Mesenchymal stem cell (in vitro differentiated cells and primary cell): ENCODE results near the gene C3orf20.

Experiments
- DNase-seq: peaks from one replicate; pipeline ENCODE4 v3.0.0-alpha.2; 2013
- H2AFZ ChIP-seq: one replicate; pipeline ENCODE4 v1.6.1; 2013; ENCODE audit warnings: low read depth, mild to moderate bottlenecking, control low read depth, inconsistent platforms, low read length, moderate library complexity
- H2AK5ac ChIP-seq: 2 replicates; pipeline ENCODE4 v1.6.1; 2013; ENCODE audit warnings: low read length, moderate library complexity, mild to moderate bottlenecking, inconsistent platforms; ENCODE audit not compliant: severe bottlenecking
- H2BK120ac ChIP-seq: one replicate; pipeline ENCODE4 v1.6.1; 2013; ENCODE audit warnings: low read depth, mild to moderate bottlenecking, inconsistent platforms, low read length, moderate library complexity
- H2BK12ac ChIP-seq, 2 experiments: one replicate each; pipeline ENCODE4 v1.6.1; 2013; ENCODE audit warnings: inconsistent platforms in 2 of 2, low read length in 2 of 2, mild to moderate bottlenecking in 2 of 2, moderate library complexity in 2 of 2, control low read depth in 1 of 2
- H2BK15ac ChIP-seq: one replicate; pipeline ENCODE4 v1.6.1; 2013; ENCODE audit warnings: mild to moderate bottlenecking, low read depth, inconsistent platforms; ENCODE audit not compliant: poor library complexity, severe bottlenecking
- H2BK5ac ChIP-seq: 2 replicates; pipeline ENCODE4 v1.6.1; 2013; ENCODE audit warnings: low read depth, mild to moderate bottlenecking, low read length, control low read depth, inconsistent platforms; ENCODE audit not compliant: poor library complexity, severe bottlenecking
- H3K14ac ChIP-seq, 2 experiments: one replicate each; pipeline ENCODE4 v1.6.1; 2013; ENCODE audit warnings: inconsistent platforms in 2 of 2, low read length in 2 of 2, control low read depth in 1 of 2, mild to moderate bottlenecking in 1 of 2, moderate library complexity in 1 of 2
- H3K18ac ChIP-seq, 2 experiments: one replicate each; pipeline ENCODE4 v1.6.1; 2013; ENCODE audit warnings: inconsistent platforms in 2 of 2, low read length in 2 of 2, control low read depth in 1 of 2, low read depth in 1 of 2, mild to moderate bottlenecking in 1 of 2
- H3K23ac ChIP-seq, 2 experiments: one replicate each; pipeline ENCODE4 v1.6.1; 2013; ENCODE audit warnings: inconsistent platforms in 2 of 2, low read length in 2 of 2, mild to moderate bottlenecking in 2 of 2, moderate library complexity in 2 of 2, control low read depth in 1 of 2
- H3K27ac ChIP-seq: 2 replicates; pipeline ENCODE4 v1.5.1; 2013; ENCODE audit warnings: mild to moderate bottlenecking, moderate library complexity, low read length, control low read depth, inconsistent platforms; ENCODE audit not compliant: poor library complexity, severe bottlenecking
- H3K27me3 ChIP-seq, 2 experiments: 2 replicates each; pipeline versions ENCODE4 v1.6.1 to v1.7.0; 2013; ENCODE audit warnings: low read length in 2 of 2, mild to moderate bottlenecking in 2 of 2, moderate library complexity in 2 of 2, control low read depth in 1 of 2, inconsistent platforms in 1 of 2; ENCODE audit not compliant: control insufficient read depth in 1 of 2, insufficient read depth in 1 of 2
- H3K36me3 ChIP-seq, 2 experiments: 2 replicates each; pipeline versions ENCODE4 v1.6.1 to v1.7.0; 2013; ENCODE audit warnings: low read length in 2 of 2, control low read depth in 1 of 2, inconsistent platforms in 1 of 2, low read depth in 1 of 2, mild to moderate bottlenecking in 1 of 2; ENCODE audit not compliant: insufficient read depth in 2 of 2, control insufficient read depth in 1 of 2
- H3K4ac ChIP-seq, 2 experiments: one replicate each; pipeline ENCODE4 v1.6.1; 2013; ENCODE audit warnings: inconsistent platforms in 2 of 2, low read length in 2 of 2, mild to moderate bottlenecking in 2 of 2, moderate library complexity in 2 of 2, control low read depth in 1 of 2, low read depth in 1 of 2
- H3K4me1 ChIP-seq: 2 replicates; pipeline ENCODE4 v1.6.1; 2013; ENCODE audit warnings: low read depth, low read length, control low read depth; ENCODE audit not compliant: control insufficient read depth, insufficient read depth
- H3K4me2 ChIP-seq: 2 replicates; pipeline ENCODE4 v1.6.1; 2013; ENCODE audit warnings: low read length, mild to moderate bottlenecking, inconsistent platforms; ENCODE audit not compliant: poor library complexity, severe bottlenecking
- H3K4me3 ChIP-seq, 2 experiments: 2 replicates each; pipeline versions ENCODE4 v1.5.1 to v1.7.0; 2013; ENCODE audit warnings: low read length in 2 of 2, mild to moderate bottlenecking in 2 of 2, control low read depth in 1 of 2, low read depth in 1 of 2; ENCODE audit not compliant: insufficient read depth in 1 of 2
- H3K79me1 ChIP-seq: replicated peaks from 2 replicates; pipeline ENCODE4 v1.6.1; 2013; ENCODE audit warnings: mild to moderate bottlenecking, control low read depth, low read length, inconsistent platforms; ENCODE audit not compliant: poor library complexity, severe bottlenecking
- H3K9ac ChIP-seq: 2 replicates; pipeline ENCODE4 v1.7.0; 2013; ENCODE audit warnings: mild to moderate bottlenecking, low read length, moderate library complexity
- H3K9me3 ChIP-seq: 2 replicates; pipeline ENCODE4 v1.7.0; 2013; ENCODE audit warnings: mild to moderate bottlenecking, low read length; ENCODE audit not compliant: control insufficient read depth
- H4K8ac ChIP-seq: one replicate; pipeline ENCODE4 v1.6.1; 2013; ENCODE audit warnings: inconsistent platforms, mild to moderate bottlenecking, low read length, moderate library complexity
- H4K91ac ChIP-seq: one replicate; pipeline ENCODE4 v1.6.1; 2013; ENCODE audit warnings: mild to moderate bottlenecking, low read length, inconsistent platforms
- WGBS: methylation state at CpG from one replicate; pipeline ENCODE4 v1.1.7; 2013; ENCODE audit warnings: mixed read lengths; 5-methylcytosine and 5-hydroxymethylcytosine counted together

C3orf20 gene

DNA sequence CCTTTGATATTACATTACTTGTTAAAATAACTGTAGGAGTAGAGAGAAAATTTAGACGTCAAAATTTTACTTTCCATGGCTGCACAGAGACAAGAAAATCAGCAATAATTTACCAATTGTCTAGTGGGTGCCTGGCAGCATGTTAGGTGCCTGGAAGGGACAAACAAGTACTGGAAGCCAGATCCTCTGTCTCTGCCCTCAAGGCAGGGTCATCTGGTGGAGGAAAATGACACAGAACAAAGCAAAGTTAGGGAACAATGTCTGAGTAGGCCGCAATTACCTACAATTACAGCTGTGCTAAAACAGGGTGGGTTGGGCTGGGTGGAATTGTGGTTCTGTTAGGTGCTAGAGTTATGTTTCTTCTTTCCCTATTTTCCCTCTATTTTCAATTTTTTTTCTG is 16.0 kb upstream of the C3orf20 start:
- peaks cover 53 to 97% of the 10 kb centered on the region in 2 experiments for H3K36me3 ChIP-seq
- H3K27me3 ChIP-seq, result no peaks in the 10 kb centered on the region
- WGBS, result 100% methylated on average over 1 of the region's 2 CpGs
- H3K9me3 ChIP-seq, result no peaks in the 10 kb centered on the region
- H4K91ac ChIP-seq, result no peak overlapping the region
- H2BK15ac ChIP-seq, result no peak overlapping the region
- no peak overlapping the region for H3K14ac ChIP-seq
- DNase-seq, result no peak
- no peak overlapping the region for H3K27ac ChIP-seq
- H3K23ac ChIP-seq, result no peak overlapping the region
- no peak overlapping the region for H4K8ac ChIP-seq
- H2BK120ac ChIP-seq, result no peak overlapping the region
- H2BK5ac ChIP-seq, result no peak overlapping the region
- no peak overlapping the region for H3K9ac ChIP-seq
- no peak overlapping the region for H2AK5ac ChIP-seq
- no peaks in the 10 kb centered on the region for H3K4me1 ChIP-seq
- H3K18ac ChIP-seq, result no peak overlapping the region
- no peak overlapping the region for H2BK12ac ChIP-seq
- no peak overlapping the region for H3K4me2 ChIP-seq
- no peak overlapping the region for H3K4ac ChIP-seq
- peaks cover 43% of the 10 kb centered on the region for H3K79me1 ChIP-seq
- no peak overlapping the region for H2AFZ ChIP-seq
- H3K4me3 ChIP-seq, result no peak overlapping the region

GRCh38 chr3:14660942-14661341 is 14.0 kb upstream of the C3orf20 start:
- no peak overlapping the region for H3K23ac ChIP-seq
- no peak overlapping the region for H3K4me2 ChIP-seq
- H3K27ac ChIP-seq, result no peak overlapping the region
- H2BK12ac ChIP-seq, result no peak overlapping the region
- H3K14ac ChIP-seq, result no peak overlapping the region
- H2BK5ac ChIP-seq, result no peak overlapping the region
- H3K4ac ChIP-seq, result no peak overlapping the region
- WGBS, result 90% methylated on average over 4 of the region's 4 CpGs
- H3K4me3 ChIP-seq, result no peak overlapping the region
- no peak overlapping the region for H2BK15ac ChIP-seq
- H3K4me1 ChIP-seq, result no peaks in the 10 kb centered on the region
- H4K91ac ChIP-seq, result no peak overlapping the region
- peaks cover 43% of the 10 kb centered on the region for H3K79me1 ChIP-seq
- H3K9ac ChIP-seq, result no peak overlapping the region
- H3K27me3 ChIP-seq, result no peaks in the 10 kb centered on the region
- H3K36me3 ChIP-seq, result peaks cover 55 to 98% of the 10 kb centered on the region in 2 experiments
- H3K9me3 ChIP-seq, result no peaks in the 10 kb centered on the region
- no peak overlapping the region for H2AK5ac ChIP-seq
- no peak overlapping the region for H3K18ac ChIP-seq
- no peak overlapping the region for H2BK120ac ChIP-seq
- no peak for DNase-seq
- no peak overlapping the region for H4K8ac ChIP-seq
- no peak overlapping the region for H2AFZ ChIP-seq

- peaks cover 29% of the 10 kb centered on the region for H3K79me1 ChIP-seq
- no peak overlapping the region for H3K9ac ChIP-seq
- no peak overlapping the region for H3K27ac ChIP-seq
- H3K4me1 ChIP-seq, result no peaks in the 10 kb centered on the region
- no peak overlapping the region for H3K14ac ChIP-seq
- H4K8ac ChIP-seq, result no peak overlapping the region
- H3K4me3 ChIP-seq, result no peak overlapping the region
- H3K4me2 ChIP-seq, result no peak overlapping the region
- H2AFZ ChIP-seq, result no peak overlapping the region
- no peak for DNase-seq
- H2BK12ac ChIP-seq, result no peak overlapping the region
- H2BK5ac ChIP-seq, result no peak overlapping the region
- no peaks in the 10 kb centered on the region for H3K27me3 ChIP-seq
- H3K9me3 ChIP-seq, result no peaks in the 10 kb centered on the region
- H3K23ac ChIP-seq, result no peak overlapping the region
- no peak overlapping the region for H4K91ac ChIP-seq
- H2BK15ac ChIP-seq, result no peak overlapping the region
- H2AK5ac ChIP-seq, result no peak overlapping the region
- H2BK120ac ChIP-seq, result no peak overlapping the region
- H3K18ac ChIP-seq, result no peak overlapping the region
- WGBS, result 96% methylated on average over 3 of the region's 5 CpGs
- peaks cover 51 to 97% of the 10 kb centered on the region in 2 experiments for H3K36me3 ChIP-seq
- no peak overlapping the region for H3K4ac ChIP-seq
Measured at GRCh38 chr3:14663396-14664135, 11.4 kb upstream of the C3orf20 start.

GRCh38 chr3:14664170-14664569 is 10.8 kb upstream of the C3orf20 start:
- Histone ChIP-seq H3K27me3 (no peaks in the 10 kb centered on the region), H2BK120ac (no peak overlapping the region), H3K4me1 (no peaks in the 10 kb centered on the region), H4K8ac (no peak overlapping the region), H2BK5ac (no peak overlapping the region), H3K4me2 (no peak overlapping the region), H2BK15ac (no peak overlapping the region), H2AFZ (no peak overlapping the region), H3K36me3 (peaks cover 52 to 97% of the 10 kb centered on the region in 2 experiments), H2AK5ac (no peak overlapping the region), H3K9ac (no peak overlapping the region), H3K14ac (no peak overlapping the region), H3K18ac (no peak overlapping the region), H3K9me3 (no peaks in the 10 kb centered on the region), H3K23ac (no peak overlapping the region), H3K4me3 (no peak overlapping the region), H3K79me1 (peaks cover 29% of the 10 kb centered on the region), H3K4ac (no peak overlapping the region), H4K91ac (no peak overlapping the region), H2BK12ac (no peak overlapping the region), H3K27ac (no peak overlapping the region)
- DNase-seq, result no peak
- 97% methylated on average over 3 of the region's 3 CpGs for WGBS
